ENCODE data around the gene ATP13A4.

DNA sequence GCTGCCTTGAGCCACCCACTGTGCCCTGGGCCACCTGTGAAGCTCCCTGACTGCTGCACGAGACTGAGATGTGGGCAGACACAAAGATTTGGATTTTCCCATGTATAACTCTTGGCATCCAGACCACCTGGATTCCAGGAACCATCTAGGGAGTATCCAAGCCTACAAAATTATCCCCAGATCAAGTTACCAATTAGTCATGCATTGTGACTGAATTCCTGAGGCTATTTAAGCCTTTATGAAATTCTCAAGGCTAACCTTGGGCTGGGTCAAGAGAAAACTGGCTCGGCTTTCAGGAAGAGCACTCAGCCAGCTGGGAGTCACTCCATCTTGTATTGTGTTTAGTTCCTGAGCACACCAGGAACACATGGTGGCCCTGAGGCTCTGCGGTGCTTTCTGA, 162.8 kb downstream of the ATP13A4 start:
- TF ChIP-seq, protein P1, sequence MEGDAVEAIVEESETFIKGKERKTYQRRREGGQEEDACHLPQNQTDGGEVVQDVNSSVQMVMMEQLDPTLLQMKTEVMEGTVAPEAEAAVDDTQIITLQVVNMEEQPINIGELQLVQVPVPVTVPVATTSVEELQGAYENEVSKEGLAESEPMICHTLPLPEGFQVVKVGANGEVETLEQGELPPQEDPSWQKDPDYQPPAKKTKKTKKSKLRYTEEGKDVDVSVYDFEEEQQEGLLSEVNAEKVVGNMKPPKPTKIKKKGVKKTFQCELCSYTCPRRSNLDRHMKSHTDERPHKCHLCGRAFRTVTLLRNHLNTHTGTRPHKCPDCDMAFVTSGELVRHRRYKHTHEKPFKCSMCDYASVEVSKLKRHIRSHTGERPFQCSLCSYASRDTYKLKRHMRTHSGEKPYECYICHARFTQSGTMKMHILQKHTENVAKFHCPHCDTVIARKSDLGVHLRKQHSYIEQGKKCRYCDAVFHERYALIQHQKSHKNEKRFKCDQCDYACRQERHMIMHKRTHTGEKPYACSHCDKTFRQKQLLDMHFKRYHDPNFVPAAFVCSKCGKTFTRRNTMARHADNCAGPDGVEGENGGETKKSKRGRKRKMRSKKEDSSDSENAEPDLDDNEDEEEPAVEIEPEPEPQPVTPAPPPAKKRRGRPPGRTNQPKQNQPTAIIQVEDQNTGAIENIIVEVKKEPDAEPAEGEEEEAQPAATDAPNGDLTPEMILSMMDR (IDR thresholded peaks at IDR 0.05) = no peak
- TF ChIP-seq POLR2A (IDR thresholded peaks at IDR 0.05) = no peak

Data from uterus (tissue), 2 donors.